ENCODE data around the gene SHC2. TPM values are rescaled to one million over a fixed set of nuclear protein-coding genes. Genes with fewer than 3 reads are reported as not detected.
"Not testable (repeated sequence)": the region's sequence is repeated elsewhere in the genome, so short reads cannot be mapped to it uniquely, and the experiment has no call there.

SHC2 gene
- total RNA-seq, 1 experiment from 2014 or later, result 0.98 TPM

GRCh38 chr19:402786-403185 is 58.0 kb downstream of the SHC2 start:
- DNase-seq (ENCODE audit: low read depth), result no peak
- in situ Hi-C loops (cut with HindIII; ENCODE audit: low pct_unique_long_range_greater_than_20kb, low sequenced_read_pairs), result no loop called here

- in situ Hi-C loops (cut with HindIII; ENCODE audit: low pct_unique_long_range_greater_than_20kb, low sequenced_read_pairs), result no loop called here
- DNase-seq (ENCODE audit: low read depth), result no peak
These were observed 58.8 kb downstream of the SHC2 start for GRCh38 chr19:401866-402511.

GRCh38 chr19:400976-401865 is 59.6 kb downstream of the SHC2 start:
- in situ Hi-C loops (cut with HindIII; ENCODE audit: low pct_unique_long_range_greater_than_20kb, low sequenced_read_pairs), result no loop called here
- DNase-seq (ENCODE audit: low read depth), result no peak

- in situ Hi-C loops (cut with HindIII; ENCODE audit: low pct_unique_long_range_greater_than_20kb, low sequenced_read_pairs), result no loop called here
- no peak for DNase-seq (ENCODE audit: low read depth)
These were observed 61.5 kb downstream of the SHC2 start for GRCh38 chr19:399370-399769.

- in situ Hi-C loops (cut with HindIII; ENCODE audit: low pct_unique_long_range_greater_than_20kb, low sequenced_read_pairs), result no loop called here
- no peak for DNase-seq (ENCODE audit: low read depth)
These were observed 62.1 kb downstream of the SHC2 start for GRCh38 chr19:398719-399118.

- no peak for DNase-seq (ENCODE audit: low read depth)
- in situ Hi-C loops (cut with HindIII; ENCODE audit: low pct_unique_long_range_greater_than_20kb, low sequenced_read_pairs), result no loop called here
These were observed 62.7 kb downstream of the SHC2 start for GRCh38 chr19:397941-398706.

GRCh38 chr19:397321-397720 is 63.5 kb downstream of the SHC2 start:
- in situ Hi-C loops (cut with HindIII; ENCODE audit: low pct_unique_long_range_greater_than_20kb, low sequenced_read_pairs), result no loop called here
- no peak for DNase-seq (ENCODE audit: low read depth)

GRCh38 chr19:395467-395866 is 65.4 kb downstream of the SHC2 start:
- no peak for DNase-seq (ENCODE audit: low read depth)
- in situ Hi-C loops (cut with HindIII; ENCODE audit: low pct_unique_long_range_greater_than_20kb, low sequenced_read_pairs), result no loop called here

GRCh38 chr19:394857-395256 is 66.0 kb downstream of the SHC2 start:
- DNase-seq (ENCODE audit: low read depth); in situ Hi-C loops (cut with HindIII; ENCODE audit: low pct_unique_long_range_greater_than_20kb, low sequenced_read_pairs): not testable (repeated sequence)

GRCh38 chr19:393560-393959 is 67.3 kb downstream of the SHC2 start:
- in situ Hi-C loops (cut with HindIII; ENCODE audit: low pct_unique_long_range_greater_than_20kb, low sequenced_read_pairs); DNase-seq (ENCODE audit: low read depth): not testable (repeated sequence)

- no peak for DNase-seq (ENCODE audit: low read depth)
- in situ Hi-C loops (cut with HindIII; ENCODE audit: low pct_unique_long_range_greater_than_20kb, low sequenced_read_pairs), result no loop called here
These were observed 68.4 kb downstream of the SHC2 start for GRCh38 chr19:392375-392970.

GRCh38 chr19:391726-392374 is 69.0 kb downstream of the SHC2 start:
- no peak for DNase-seq (ENCODE audit: low read depth)
- in situ Hi-C loops (cut with HindIII; ENCODE audit: low pct_unique_long_range_greater_than_20kb, low sequenced_read_pairs), result no loop called here

- no peak for DNase-seq (ENCODE audit: low read depth)
- in situ Hi-C loops (cut with HindIII; ENCODE audit: low pct_unique_long_range_greater_than_20kb, low sequenced_read_pairs), result no loop called here
These were observed 69.7 kb downstream of the SHC2 start for GRCh38 chr19:391207-391557.

- in situ Hi-C loops (cut with HindIII; ENCODE audit: low pct_unique_long_range_greater_than_20kb, low sequenced_read_pairs), result no loop called here
- no peak for DNase-seq (ENCODE audit: low read depth)
These were observed 70.2 kb downstream of the SHC2 start for GRCh38 chr19:390386-391206.

- in situ Hi-C loops (cut with HindIII; ENCODE audit: low pct_unique_long_range_greater_than_20kb, low sequenced_read_pairs), result no loop called here
- no peak for DNase-seq (ENCODE audit: low read depth)
These were observed 70.9 kb downstream of the SHC2 start for GRCh38 chr19:389935-390289.

GRCh38 chr19:389255-389934 is 71.4 kb downstream of the SHC2 start:
- in situ Hi-C loops (cut with HindIII; ENCODE audit: low pct_unique_long_range_greater_than_20kb, low sequenced_read_pairs), result no loop called here
- no peak for DNase-seq (ENCODE audit: low read depth)

GRCh38 chr19:388691-389090 is 72.1 kb downstream of the SHC2 start:
- no peak for DNase-seq (ENCODE audit: low read depth)
- in situ Hi-C loops (cut with HindIII; ENCODE audit: low pct_unique_long_range_greater_than_20kb, low sequenced_read_pairs), result no loop called here

Data from Caki2 (cell line).